HuH-7 (cell line): ENCODE measurements around the gene EIF4A3.

Experiments used
- DNase-seq: peaks from one replicate; pipeline ENCODE4 v3.0.0; 2011; ENCODE audit warnings: low spot score

The EIF4A3 gene

DNA sequence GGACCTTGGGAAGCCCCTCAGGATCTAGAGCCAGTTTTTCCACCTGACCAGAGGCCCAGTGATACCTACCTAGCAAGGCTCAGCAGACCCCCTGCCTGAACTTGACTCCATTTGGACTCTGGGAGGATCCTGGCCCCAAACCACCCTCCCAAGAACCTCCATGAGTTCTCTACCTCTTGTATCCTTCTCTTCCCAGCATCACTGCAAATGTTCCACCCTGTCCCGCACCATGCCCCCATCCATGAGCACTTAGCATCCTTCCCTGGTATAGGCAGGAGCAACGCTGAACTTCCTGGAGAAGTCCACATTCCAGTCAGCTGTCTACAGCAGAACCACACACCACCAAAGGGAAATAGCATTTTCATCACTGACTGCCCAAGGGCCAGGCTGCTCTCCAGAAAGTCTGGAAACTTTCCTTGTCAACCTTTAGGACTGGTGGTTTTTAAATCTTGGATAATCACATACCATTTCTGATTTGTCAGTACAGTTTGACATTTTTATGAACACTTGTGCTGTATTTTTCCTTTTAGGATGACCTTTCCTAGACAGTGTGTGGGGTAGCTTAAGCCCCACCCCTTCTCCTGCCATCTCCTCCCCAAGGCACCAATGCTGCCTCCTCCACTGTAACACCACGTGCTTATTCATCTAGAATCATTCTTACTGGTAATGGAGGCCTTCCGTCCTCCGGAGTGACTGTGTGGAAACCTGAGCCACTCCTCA, 13.9 kb downstream of the EIF4A3 start:
- no peak for DNase-seq

DNA sequence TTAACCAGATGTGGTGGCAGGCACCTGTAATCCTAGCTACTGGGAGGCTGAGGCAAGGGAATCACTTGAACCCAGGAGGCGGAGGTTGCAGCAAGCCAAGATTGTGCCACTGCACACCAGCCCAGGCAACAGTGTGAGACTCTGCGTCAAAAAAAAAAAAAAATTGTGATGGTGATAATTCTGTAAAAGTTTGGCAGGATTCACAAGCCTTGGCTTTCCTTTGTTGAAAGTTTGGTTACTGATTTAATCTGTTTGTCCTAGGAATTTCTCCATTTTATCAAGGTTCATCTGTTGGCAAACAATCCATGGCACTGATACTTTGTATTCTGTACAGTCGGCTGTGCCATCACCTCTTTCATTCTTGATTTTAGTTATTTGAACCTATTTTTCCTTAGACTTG, 15.9 kb downstream of the EIF4A3 start:
- DNase-seq, result no peak

DNA sequence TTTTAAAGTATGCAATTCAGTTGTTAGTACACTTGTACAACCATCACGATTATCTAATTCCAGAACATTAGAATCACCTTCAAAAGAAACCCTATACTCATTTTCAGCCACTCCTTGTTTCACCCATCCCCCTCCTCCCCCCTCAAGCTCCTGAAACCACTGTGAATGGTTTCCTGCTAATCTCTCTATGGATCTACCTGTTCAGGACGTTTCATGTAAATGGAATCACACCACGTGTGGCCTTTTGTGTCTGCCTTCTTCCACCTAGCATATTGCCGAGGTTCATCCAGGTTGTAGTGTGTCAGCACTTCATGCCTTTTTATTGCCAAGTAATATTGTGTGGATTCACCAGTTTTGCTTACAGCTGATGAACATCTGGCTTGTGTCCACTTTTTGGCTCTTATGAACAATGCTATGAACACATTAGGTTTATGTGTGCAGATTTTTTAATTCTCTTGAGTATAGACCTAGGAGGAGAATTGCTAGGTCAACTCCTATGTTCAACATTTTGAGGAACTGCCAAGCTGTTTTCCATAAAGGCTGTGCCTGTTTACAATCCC, 17.8 kb downstream of the EIF4A3 start:
- DNase-seq, result no peak

DNA sequence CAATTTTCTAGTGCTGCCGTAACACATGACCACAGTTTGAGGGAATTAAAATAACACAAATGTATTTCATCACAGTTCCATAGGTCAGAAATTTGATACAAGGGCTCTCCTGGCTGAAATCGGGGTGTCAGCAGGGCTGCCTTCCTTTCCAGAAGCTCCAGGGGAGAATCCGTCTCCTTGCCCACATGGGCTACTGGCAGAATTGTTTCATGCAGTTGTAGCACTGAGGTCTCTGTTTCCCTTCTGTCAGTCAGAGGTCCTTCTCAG, 20.5 kb downstream of the EIF4A3 start:
- no peak for DNase-seq

DNA sequence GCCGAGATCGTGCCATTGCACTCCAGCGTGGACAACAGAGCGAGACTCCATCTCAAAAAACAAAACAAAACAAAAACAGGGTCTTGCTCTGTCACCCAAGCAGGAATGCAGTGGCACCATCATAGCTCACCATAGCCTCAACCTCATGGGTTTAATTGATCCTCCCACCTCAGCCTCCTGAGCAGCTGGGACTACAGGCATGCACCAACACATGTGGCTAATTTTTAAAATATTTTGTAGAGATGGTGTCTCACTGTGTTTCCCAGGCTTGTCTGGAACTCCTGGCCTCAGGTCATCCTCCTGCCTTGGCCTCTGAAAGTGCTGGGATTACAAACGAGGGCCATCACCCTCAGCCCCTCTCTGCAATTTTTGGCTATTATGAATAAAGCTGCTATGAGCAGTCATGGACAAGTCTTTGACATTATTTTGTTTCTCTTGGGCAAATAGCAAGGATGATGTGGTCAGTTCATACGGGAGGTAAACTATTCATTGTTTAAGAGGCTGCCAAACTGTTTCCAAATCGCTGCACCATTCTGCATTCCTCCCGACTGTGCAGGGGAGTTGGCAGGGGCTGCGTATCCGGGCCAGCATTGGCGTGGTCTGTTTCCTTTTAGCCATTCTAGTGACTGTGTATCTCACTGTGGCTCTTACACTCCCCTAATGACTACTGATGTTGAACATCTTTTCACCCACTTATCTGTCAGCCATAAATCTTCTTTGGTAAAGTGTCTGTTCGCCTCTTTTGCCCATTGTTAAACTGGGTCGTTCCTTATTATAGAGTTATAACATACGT, 21.1 kb downstream of the EIF4A3 start:
- DNase-seq, result no peak

DNA sequence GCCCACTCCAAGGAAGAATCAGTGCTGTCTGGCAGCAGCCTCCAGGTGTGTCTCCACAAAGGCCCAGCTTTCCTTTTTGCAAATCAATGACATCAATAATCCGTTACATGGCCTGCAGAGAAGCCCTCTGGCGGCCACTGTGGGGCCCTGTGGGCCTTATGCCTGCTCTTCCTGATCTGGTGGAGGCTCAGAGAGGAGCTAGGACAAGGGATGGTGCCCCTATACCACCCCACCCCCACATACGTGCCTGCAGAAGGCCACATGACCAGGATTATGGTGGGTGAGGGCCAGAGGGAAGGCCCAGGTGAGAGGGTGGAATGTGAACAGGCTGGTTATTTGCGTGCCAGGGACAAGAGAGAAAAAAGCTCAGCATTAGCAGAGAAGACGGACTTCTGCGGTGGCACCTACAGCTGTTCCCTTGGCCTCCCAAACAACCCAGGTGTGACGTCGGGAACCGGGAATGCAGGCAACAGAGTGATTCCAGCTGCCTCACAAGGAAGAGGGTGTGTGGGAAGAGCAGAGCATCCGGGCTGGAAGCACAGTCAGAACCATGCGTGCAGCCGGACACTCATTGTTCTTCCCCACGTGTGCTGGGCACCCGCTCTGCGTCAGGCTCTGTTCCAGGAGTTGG, 22.5 kb downstream of the EIF4A3 start:
- peak; percentile 87 for DNase-seq

DNA sequence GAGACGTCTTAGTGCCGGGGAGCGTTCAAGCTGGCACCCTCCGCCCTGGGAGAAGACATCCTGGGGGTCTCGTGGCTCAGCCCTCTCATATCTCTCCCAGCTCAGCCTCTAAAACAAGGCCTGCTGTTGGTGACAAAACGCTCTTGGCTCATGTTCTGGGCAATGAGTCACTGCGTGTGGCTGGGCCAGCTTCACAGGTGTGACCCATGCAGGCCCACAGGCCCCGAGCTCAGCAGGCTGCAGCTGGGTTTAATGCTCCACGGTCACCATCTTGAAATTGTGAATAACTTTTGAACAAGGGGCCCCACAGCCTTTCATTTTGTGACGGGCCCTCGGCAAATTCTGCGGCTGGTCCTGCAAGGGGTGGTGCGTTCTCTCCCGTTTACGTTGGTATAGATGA, 23.1 kb downstream of the EIF4A3 start:
- DNase-seq, result no peak

DNA sequence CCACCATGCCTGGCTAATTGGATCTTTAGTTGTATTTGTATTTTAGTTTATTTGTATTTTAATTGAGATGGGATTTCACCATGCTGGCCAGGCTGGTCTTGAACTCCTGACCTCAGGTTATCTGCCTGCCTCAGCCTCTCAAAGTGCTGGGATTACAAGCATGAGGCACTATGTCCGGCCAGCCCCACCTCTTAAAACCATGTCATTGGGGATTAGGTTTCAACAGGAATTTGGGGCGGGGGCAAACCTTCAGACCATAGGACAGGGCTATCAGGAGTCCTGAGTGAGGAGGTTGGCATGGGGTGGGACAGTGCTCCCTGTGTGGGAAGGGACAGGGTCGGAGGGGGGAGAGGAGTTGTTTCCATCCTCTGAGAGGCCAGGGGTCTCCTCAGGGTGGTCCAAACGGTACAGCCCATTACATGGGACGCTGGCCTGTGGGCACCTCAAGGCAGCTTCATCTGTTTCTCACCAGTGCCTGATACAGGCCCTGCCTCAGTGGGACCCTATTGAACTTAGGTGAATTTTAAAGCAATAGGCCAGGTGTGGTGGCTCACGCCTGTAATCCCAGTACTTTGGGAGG, 23.9 kb downstream of the EIF4A3 start:
- DNase-seq, result no peak

DNA sequence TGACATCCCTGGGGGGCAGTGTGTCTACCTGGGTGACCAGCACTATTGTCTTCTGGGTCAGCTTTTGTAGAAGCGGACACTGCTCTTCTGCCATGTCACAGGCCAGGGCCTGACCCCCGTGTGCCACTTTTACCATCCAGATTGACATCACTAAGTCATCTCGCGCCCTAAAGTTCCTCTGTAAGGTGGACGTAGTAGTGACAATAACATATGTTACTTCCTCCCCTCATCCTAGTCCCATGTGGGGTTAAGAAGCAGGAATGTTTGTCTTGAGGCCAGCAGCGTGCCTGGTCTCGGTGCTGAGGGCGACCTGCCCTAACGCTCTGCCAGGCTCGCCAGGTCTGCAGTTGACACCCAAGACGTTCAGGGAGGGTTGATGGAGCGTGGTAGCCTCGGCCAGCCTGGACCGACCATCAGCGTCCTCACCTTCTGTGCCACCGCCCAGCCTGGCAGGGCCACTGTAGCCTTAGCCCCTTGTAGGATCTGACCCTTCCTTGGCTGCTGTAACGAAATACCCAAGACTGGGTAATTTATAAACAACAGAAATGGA, 24.8 kb downstream of the EIF4A3 start:
- DNase-seq, result no peak

DNA sequence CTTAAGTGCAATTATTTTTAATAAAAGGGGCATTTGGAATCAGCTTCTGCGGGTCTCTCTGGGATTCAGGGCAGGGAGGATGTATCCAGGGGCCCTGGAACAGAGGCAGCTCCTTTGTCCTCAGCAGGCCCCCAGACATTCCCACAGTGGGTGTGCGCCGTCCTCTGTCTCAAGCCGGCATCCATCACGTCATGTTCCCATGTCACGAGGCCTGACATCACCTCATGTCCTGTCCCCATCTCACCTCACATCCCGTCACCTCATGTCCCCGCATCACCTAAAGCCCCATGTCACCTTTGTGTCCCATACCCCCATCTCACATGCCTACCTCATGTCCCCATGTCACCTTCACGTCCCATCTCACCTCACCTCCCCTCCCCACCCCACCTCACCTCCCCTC, 27.1 kb downstream of the EIF4A3 start:
- no peak for DNase-seq

DNA sequence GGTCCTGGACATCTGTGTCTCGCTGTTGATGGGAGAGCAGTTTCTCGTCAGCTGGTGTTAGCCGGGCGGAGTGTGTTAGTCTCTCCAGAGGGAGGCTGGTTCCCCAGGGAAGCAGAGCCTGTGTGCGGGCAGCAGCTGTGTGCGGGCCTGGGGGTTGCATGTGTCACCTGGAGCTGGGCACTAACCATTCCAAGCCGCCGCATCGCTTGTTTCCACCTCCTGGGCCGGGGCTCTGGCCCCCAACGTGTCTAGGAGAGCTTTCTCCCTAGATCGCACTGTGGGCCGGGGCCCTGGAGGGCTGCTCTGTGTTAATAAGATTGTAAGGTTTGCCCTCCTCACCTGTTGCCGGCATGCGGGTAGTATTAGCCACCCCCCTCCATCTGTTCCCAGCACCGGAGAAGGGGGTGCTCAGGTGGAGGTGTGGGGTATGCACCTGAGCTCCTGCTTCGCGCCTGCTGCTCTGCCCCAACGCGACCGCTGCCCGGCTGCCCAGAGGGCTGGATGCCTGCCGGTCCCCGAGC, 27.6 kb downstream of the EIF4A3 start:
- DNase-seq, result peak; percentile 14

DNA sequence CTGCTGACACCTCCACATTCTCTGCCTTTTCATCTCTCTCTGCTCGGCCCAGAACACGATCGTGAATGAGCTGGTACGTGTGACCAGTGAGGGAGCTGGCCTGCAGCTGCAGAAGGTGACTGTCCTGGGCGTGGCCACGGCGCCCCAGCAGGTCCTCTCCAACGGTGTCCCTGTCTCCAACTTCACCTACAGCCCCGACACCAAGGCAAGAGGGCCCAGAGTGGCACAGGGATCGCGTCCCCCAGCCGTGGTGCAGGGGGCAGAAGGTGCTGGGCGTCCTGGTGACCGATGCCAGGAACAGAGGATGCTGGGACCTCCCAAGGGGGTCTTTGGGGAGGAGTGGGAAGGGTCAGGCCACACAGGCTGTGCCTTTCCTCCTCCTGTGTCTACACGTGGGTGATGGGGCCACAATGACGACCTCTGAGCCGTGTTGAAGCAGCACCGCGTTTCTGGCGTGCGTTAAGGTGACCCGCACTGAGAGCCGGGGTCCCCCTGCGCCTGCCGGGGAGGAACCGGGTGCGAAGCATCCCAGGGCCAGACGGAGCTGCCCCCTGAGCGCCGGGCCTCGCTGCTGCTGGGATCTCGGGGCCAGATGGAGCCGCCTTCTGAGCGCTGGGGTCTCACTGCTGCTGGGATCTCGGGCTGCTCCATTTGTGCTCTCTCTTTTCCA, 28.2 kb downstream of the EIF4A3 start:
- peak; percentile 4 for DNase-seq

DNA sequence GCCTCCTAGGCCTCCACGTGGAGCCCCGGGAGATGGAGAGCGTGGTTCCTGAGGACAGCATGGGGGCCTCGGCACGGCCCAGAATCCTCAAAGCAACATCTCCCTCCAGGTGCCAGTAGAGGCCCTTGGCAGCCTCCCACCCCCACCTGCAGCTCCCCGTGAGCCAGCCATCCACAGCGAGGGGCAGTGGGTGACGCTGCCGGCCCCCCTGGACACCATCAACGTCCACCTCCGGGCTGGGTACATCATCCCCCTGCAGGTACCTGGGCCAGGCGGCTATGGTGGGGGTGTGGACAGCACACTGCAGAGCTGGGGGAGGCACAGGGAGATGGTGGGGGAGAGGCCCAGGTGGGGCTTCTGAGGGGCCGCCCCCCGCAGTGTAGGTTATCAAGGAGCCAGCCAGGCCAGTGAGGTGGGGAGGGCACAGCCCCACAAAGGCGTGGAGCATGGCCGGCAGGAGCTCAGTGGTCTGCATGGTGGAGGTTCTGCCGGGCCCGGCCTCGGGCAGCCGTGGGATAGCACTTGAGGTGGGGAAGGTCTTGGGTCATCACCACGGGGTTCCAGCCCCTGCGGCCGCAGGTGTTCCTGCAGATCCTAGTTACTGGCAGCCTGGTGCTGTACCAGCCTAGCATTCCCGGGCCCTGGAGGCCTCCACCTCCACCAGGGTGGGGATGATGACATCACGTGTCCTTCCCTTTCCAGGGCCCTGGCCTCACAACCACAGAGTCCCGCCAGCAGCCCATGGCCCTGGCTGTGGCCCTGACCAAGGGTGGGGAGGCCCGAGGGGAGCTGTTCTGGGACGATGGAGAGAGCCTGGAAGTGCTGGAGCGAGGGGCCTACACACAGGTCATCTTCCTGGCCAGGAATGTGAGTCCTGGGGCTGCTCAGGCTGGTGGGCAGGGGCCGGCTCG, 29.2 kb downstream of the EIF4A3 start:
- peak; percentile 6 for DNase-seq

DNA sequence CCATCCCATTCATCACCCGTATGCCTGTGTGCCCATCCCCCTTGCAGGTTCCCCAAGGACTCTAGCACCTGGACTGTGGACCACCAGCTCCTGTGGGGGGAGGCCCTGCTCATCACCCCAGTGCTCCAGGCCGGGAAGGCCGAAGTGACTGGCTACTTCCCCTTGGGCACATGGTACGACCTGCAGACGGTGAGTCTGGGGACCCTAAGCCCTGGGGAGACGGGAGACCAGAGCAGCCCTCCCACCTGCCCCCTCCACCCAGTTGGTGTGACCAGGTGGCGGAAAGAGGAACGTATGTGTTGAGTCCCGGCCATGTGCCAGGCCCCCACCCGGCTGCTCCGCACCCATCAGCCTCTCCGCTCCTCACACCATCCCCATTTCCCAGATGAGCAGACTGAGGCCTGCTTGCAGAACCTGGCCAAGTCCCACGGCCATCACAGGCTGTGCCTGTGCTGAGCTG, 30.0 kb downstream of the EIF4A3 start:
- no peak for DNase-seq

DNA sequence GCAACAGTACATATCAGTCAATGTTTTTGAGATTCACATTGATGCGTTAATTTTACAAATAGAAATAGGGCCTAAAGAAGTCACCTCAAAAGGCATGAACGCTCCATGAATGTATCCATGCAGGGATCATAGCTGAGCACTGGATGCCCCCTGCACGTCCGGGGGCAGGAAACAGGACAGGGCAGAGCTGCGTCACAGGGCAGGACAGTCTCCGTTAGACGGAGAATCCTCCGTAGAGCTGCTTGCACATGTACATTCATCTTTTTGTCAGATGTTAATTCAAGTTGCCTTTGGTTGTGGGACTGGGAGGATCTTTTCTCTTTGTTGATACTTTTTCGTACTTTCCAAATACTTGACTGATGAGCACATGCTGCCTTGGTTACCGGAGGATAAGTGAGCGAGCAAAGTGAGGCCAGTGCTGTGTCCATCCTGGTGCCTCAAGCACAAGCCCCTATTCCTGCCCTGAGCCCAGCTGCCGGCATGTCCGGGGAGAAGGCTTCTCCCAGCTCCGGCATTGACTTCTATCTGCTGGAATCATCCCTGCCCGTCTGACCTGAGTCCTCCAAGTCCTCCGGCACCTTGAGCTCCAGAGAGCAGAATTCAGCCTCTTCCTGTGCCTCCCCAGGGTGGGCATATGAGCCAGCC, 30.5 kb downstream of the EIF4A3 start:
- DNase-seq, result no peak

DNA sequence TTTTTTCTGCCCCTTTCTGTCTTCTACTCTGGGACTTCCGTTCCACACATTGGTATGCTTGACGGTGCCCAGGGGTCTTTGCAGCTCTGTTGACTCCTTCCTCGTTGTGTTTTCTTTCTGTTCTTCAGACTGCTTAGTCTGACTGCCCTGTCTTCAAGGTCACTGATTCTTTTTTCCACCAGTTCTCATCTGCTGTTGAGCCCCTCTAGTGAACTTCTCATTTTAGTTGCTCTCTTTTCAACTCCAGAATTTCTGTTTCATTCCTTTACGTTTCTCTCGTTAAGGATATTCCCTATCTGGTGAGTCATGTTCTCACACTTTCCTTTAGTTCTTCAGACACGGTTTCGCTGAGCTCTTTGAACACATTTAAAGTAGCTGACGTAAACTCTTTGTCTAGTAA, 31.8 kb downstream of the EIF4A3 start:
- DNase-seq, result no peak

DNA sequence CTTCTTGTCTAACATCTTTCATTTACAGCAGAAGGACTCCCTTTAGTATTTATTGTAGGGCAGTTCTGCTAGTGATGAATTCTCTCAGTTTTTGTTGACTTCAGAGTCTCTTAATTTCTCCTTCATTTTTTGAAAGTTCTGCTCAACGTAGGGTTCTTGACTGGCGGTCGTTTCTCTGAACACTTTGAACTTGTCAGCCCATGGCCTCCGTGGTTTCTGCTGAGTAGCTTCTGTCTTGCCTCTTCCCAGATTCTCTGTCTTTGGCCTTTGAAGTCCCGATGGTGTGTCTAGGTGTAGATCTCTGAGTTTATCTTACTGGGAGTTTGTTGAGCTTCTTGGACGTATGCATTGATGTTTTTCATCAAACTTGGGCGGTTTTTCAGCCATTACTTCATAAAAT, 32.2 kb downstream of the EIF4A3 start:
- no peak for DNase-seq

DNA sequence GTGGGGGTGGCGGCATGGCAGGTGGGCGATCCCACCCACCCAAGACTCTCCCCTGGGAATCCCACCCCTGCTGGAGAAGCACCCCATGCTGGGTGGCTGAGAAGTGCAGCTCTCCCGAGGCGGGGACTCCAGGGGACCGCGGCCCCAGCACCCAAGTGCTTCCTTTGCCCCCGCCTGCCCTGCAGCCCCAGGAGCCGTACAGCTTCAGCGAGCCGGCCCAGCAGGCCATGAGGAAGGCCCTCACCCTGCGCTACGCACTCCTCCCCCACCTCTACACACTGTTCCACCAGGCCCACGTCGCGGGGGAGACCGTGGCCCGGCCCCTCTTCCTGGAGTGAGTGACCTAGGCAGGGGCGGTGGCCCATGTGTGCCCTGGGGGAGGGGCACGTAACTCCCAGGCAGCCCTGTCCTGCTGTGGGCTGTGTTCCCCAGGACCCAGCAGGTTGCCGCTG, 33.9 kb downstream of the EIF4A3 start:
- DNase-seq, result no peak

DNA sequence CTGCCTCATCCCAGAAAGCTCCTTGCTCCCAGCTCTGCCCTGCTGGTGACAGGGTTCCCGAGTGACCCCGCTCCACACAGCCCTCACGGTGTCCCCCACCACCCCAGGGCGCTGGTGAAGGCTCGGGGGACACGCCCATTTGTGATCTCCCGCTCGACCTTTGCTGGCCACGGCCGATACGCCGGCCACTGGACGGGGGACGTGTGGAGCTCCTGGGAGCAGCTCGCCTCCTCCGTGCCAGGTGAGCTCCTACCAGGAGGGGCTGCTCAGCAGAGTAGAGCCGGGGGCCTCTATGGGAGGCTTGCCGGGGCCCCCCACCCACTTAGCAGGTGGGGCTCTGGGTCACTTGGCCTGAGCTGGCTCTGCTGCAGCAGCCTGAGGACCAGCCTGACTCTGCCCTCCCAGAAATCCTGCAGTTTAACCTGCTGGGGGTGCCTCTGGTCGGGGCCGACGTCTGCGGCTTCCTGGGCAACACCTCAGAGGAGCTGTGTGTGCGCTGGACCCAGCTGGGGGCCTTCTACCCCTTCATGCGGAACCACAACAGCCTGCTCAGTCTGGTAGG, 34.4 kb downstream of the EIF4A3 start:
- DNase-seq, result no peak
